Activated CD4-positive, alpha-beta T cell treated with anti-CD3 and anti-CD28 coated beads, Interleukin-2, amount 10 ng/mL, durations not matched to agents 7 days and 5 days (primary cell): ENCODE results near the gene SLCO6A1. TPM values are rescaled to one million over a fixed set of nuclear protein-coding genes. Genes with fewer than 3 reads are reported as not detected.
"Not testable (repeated sequence)": the region's sequence is repeated elsewhere in the genome, so short reads cannot be mapped to it uniquely, and the experiment has no call there.

Experiments
- CTCF ChIA-PET: fragments of 350-600 bp; sonication (Branson Sonifier 250); formaldehyde crosslinking; loops from one replicate; lab custom pipeline; 2021; ENCODE audit warnings: antibody characterized with exemption; lab: Charles Lee
- POLR2A ChIA-PET: fragments of 350-600 bp; sonication (Branson Sonifier 250); formaldehyde crosslinking; loops from one replicate; lab custom pipeline; 2021; ENCODE audit warnings: antibody characterized with exemption; lab: Charles Lee
- DNase-seq: peaks from one replicate; pipeline ENCODE4 v3.0.0-alpha.2; 2020
- H3K27ac Mint-ChIP-seq: one replicate; pipeline ENCODE4 v1.8.0; 2021; ENCODE audit warnings: mild to moderate bottlenecking, moderate library complexity, mixed read lengths
- H3K27me3 Mint-ChIP-seq: one replicate; pipeline ENCODE4 v1.8.0; 2021; ENCODE audit warnings: mixed read lengths
- H3K36me3 Mint-ChIP-seq: one replicate; pipeline ENCODE4 v1.8.0; 2021; ENCODE audit warnings: low read depth, mixed read lengths
- H3K4me1 Mint-ChIP-seq: one replicate; pipeline ENCODE4 v1.8.0; 2021; ENCODE audit warnings: mixed read lengths
- H3K4me3 Mint-ChIP-seq: one replicate; pipeline ENCODE4 v1.8.0; 2021; ENCODE audit warnings: mild to moderate bottlenecking, moderate library complexity, mixed read lengths
- H3K9me3 Mint-ChIP-seq: one replicate; pipeline ENCODE4 v1.8.0; 2021; ENCODE audit warnings: mixed read lengths
- total RNA-seq, 2 experiments: library from RNA; stranded (reverse); gene quantifications; one replicate each; pipeline ENCODE4 v1.2.3, GENCODE V29; 2021

The SLCO6A1 gene
- total RNA-seq, 2 experiments from 2014 or later, result not detected

GRCh38 chr5:102528600-102528999 lies 29.8 kb upstream of the SLCO6A1 start:
- Mint-ChIP-seq H3K27ac (no peak overlapping the region), H3K4me1 (peaks cover 3% of the 10 kb centered on the region), H3K36me3 (no peaks in the 10 kb centered on the region), H3K4me3 (no peak overlapping the region), H3K9me3 (peaks cover 2% of the 10 kb centered on the region), H3K27me3 (peaks cover 20% of the 10 kb centered on the region)
- ChIA-PET POLR2A (no interaction called here), CTCF (no interaction called here)
- DNase-seq, result no peak

- peaks cover 20% of the 10 kb centered on the region for H3K27me3 Mint-ChIP-seq
- CTCF ChIA-PET, result no interaction called here
- no peak overlapping the region for H3K27ac Mint-ChIP-seq
- no peak for DNase-seq
- H3K36me3 Mint-ChIP-seq, result no peaks in the 10 kb centered on the region
- POLR2A ChIA-PET, result no interaction called here
- H3K9me3 Mint-ChIP-seq, result peaks cover 2% of the 10 kb centered on the region
- H3K4me3 Mint-ChIP-seq, result no peak overlapping the region
- peaks cover 8% of the 10 kb centered on the region for H3K4me1 Mint-ChIP-seq
These were observed 28.7 kb upstream of the SLCO6A1 start for GRCh38 chr5:102527547-102527946.

GRCh38 chr5:102523541-102524175 lies 24.9 kb upstream of the SLCO6A1 start:
- no peak overlapping the region for H3K4me3 Mint-ChIP-seq
- H3K27ac Mint-ChIP-seq, result no peak overlapping the region
- ChIA-PET POLR2A (no interaction called here), CTCF (no interaction called here)
- no peaks in the 10 kb centered on the region for H3K36me3 Mint-ChIP-seq
- peaks cover 13% of the 10 kb centered on the region for H3K27me3 Mint-ChIP-seq
- H3K4me1 Mint-ChIP-seq, result peaks cover 8% of the 10 kb centered on the region
- DNase-seq, result no peak
- H3K9me3 Mint-ChIP-seq, result peaks cover 2% of the 10 kb centered on the region

GRCh38 chr5:102511666-102512065 lies 12.9 kb upstream of the SLCO6A1 start:
- DNase-seq, result no peak
- no peaks in the 10 kb centered on the region for H3K9me3 Mint-ChIP-seq
- H3K27ac Mint-ChIP-seq, result no peak overlapping the region
- ChIA-PET POLR2A (no interaction called here), CTCF (no interaction called here)
- H3K36me3 Mint-ChIP-seq, result no peaks in the 10 kb centered on the region
- peaks cover 5% of the 10 kb centered on the region for H3K27me3 Mint-ChIP-seq
- no peak overlapping the region for H3K4me3 Mint-ChIP-seq
- H3K4me1 Mint-ChIP-seq, result no peaks in the 10 kb centered on the region

- H3K27ac Mint-ChIP-seq, H3K9me3 Mint-ChIP-seq, H3K4me1 Mint-ChIP-seq, H3K27me3 Mint-ChIP-seq, POLR2A ChIA-PET, CTCF ChIA-PET, H3K36me3 Mint-ChIP-seq, DNase-seq, H3K4me3 Mint-ChIP-seq: not testable (repeated sequence)
These were observed 7.4 kb downstream of the SLCO6A1 start for GRCh38 chr5:102491261-102491914.

- DNase-seq, result no peak
- no peaks in the 10 kb centered on the region for H3K36me3 Mint-ChIP-seq
These were observed 15.1 kb downstream of the SLCO6A1 start for GRCh38 chr5:102483736-102484135.

GRCh38 chr5:102481054-102481715 lies 17.6 kb downstream of the SLCO6A1 start:
- no peak overlapping the region for H3K4me3 Mint-ChIP-seq
- DNase-seq, result no peak
- H3K4me1 Mint-ChIP-seq, result no peaks in the 10 kb centered on the region
- ChIA-PET POLR2A (no interaction called here), CTCF (no interaction called here)
- H3K9me3 Mint-ChIP-seq, result no peaks in the 10 kb centered on the region
- no peaks in the 10 kb centered on the region for H3K36me3 Mint-ChIP-seq
- H3K27me3 Mint-ChIP-seq, result no peaks in the 10 kb centered on the region
- no peak overlapping the region for H3K27ac Mint-ChIP-seq

More at GRCh38 chr5:102483736-102484135, 15.1 kb downstream of the SLCO6A1 start:
- ChIA-PET POLR2A (no interaction called here), CTCF (no interaction called here)
- Mint-ChIP-seq H3K27ac (no peak overlapping the region), H3K4me3 (no peak overlapping the region), H3K27me3 (no peaks in the 10 kb centered on the region), H3K4me1 (no peaks in the 10 kb centered on the region), H3K9me3 (no peaks in the 10 kb centered on the region)

GRCh38 chr5:102453716-102454115 lies 45.1 kb downstream of the SLCO6A1 start:
- Mint-ChIP-seq H3K36me3 (no peaks in the 10 kb centered on the region), H3K4me1 (peaks cover 10% of the 10 kb centered on the region), H3K9me3 (no peaks in the 10 kb centered on the region), H3K4me3 (no peak overlapping the region), H3K27ac (no peak overlapping the region), H3K27me3 (peaks cover 2% of the 10 kb centered on the region)
- POLR2A ChIA-PET, result no interaction called here
- no peak for DNase-seq
- CTCF ChIA-PET, result no interaction called here

- peaks cover 2% of the 10 kb centered on the region for H3K27me3 Mint-ChIP-seq
- H3K36me3 Mint-ChIP-seq, result no peaks in the 10 kb centered on the region
- POLR2A ChIA-PET, result no interaction called here
- DNase-seq, result no peak
- CTCF ChIA-PET, result no interaction called here
- no peaks in the 10 kb centered on the region for H3K9me3 Mint-ChIP-seq
- H3K27ac Mint-ChIP-seq, result no peak overlapping the region
- H3K4me1 Mint-ChIP-seq, result peaks cover 10% of the 10 kb centered on the region
- H3K4me3 Mint-ChIP-seq, result no peak overlapping the region
These were observed 47.7 kb downstream of the SLCO6A1 start for GRCh38 chr5:102451082-102451481.

- no peak for DNase-seq
- CTCF ChIA-PET, result no interaction called here
- POLR2A ChIA-PET, result no interaction called here
These were observed 48.3 kb downstream of the SLCO6A1 start for GRCh38 chr5:102450313-102450990.

GRCh38 chr5:102433473-102433872 lies 65.3 kb downstream of the SLCO6A1 start:
- no peaks in the 10 kb centered on the region for H3K9me3 Mint-ChIP-seq
- H3K36me3 Mint-ChIP-seq, result no peaks in the 10 kb centered on the region
- ChIA-PET CTCF (no interaction called here), POLR2A (no interaction called here)
- H3K4me1 Mint-ChIP-seq, result no peaks in the 10 kb centered on the region
- DNase-seq, result no peak
- H3K27ac Mint-ChIP-seq, result no peak overlapping the region
- no peaks in the 10 kb centered on the region for H3K27me3 Mint-ChIP-seq
- no peak overlapping the region for H3K4me3 Mint-ChIP-seq

More at GRCh38 chr5:102450313-102450990, 48.3 kb downstream of the SLCO6A1 start:
- Mint-ChIP-seq H3K27ac (no peak overlapping the region), H3K9me3 (no peaks in the 10 kb centered on the region), H3K4me3 (no peak overlapping the region), H3K27me3 (peaks cover 2% of the 10 kb centered on the region), H3K4me1 (peaks cover 10% of the 10 kb centered on the region), H3K36me3 (no peaks in the 10 kb centered on the region)

GRCh38 chr5:102421647-102422046 lies 77.2 kb downstream of the SLCO6A1 start:
- Mint-ChIP-seq H3K4me3 (no peak overlapping the region), H3K36me3 (no peaks in the 10 kb centered on the region), H3K9me3 (no peaks in the 10 kb centered on the region), H3K27ac (no peak overlapping the region), H3K27me3 (no peaks in the 10 kb centered on the region), H3K4me1 (no peaks in the 10 kb centered on the region)
- no peak for DNase-seq
- POLR2A ChIA-PET, result no interaction called here
- CTCF ChIA-PET, result no interaction called here

GRCh38 chr5:102418531-102418930 lies 80.3 kb downstream of the SLCO6A1 start:
- Mint-ChIP-seq H3K4me3 (no peak overlapping the region), H3K27ac (no peak overlapping the region), H3K27me3 (no peaks in the 10 kb centered on the region), H3K4me1 (no peaks in the 10 kb centered on the region), H3K9me3 (no peaks in the 10 kb centered on the region), H3K36me3 (no peaks in the 10 kb centered on the region)
- DNase-seq, result no peak
- POLR2A ChIA-PET, result no interaction called here
- CTCF ChIA-PET, result no interaction called here
